D341Med (cell line): ENCODE data around the gene FAM162A.

Experiments
- DNase-seq: peaks from one replicate; pipeline ENCODE4 v3.0.0; 2012; ENCODE audit warnings: low spot score

FAM162A gene

GRCh38 chr3:122387709-122388108 lies 3.7 kb downstream of the FAM162A start:
- DNase-seq, result no peak

DNA sequence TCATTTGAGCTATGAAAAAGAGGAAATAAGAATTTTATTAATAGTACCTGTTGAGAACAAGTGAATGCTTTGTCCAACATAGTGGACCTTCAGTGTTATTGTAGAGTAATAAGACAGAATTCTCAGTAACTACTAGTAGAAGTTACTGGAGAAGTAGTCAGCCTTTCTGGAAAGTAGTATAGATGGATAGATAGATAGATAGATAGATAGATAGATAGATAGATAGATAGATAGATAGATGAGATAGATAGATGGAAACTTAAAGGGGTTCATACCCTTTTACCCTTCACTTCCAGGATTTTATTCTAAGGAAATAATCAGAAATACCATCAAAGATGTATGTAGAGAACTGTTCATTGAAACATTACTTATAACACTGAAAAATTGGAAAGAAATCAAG lies 5.2 kb downstream of the FAM162A start:
- DNase-seq, result no peak

- DNase-seq, result no peak
These were observed 5.9 kb downstream of the FAM162A start for GRCh38 chr3:122389892-122390291.

- DNase-seq, result no peak
These were observed 6.7 kb downstream of the FAM162A start for GRCh38 chr3:122390665-122391064.

DNA sequence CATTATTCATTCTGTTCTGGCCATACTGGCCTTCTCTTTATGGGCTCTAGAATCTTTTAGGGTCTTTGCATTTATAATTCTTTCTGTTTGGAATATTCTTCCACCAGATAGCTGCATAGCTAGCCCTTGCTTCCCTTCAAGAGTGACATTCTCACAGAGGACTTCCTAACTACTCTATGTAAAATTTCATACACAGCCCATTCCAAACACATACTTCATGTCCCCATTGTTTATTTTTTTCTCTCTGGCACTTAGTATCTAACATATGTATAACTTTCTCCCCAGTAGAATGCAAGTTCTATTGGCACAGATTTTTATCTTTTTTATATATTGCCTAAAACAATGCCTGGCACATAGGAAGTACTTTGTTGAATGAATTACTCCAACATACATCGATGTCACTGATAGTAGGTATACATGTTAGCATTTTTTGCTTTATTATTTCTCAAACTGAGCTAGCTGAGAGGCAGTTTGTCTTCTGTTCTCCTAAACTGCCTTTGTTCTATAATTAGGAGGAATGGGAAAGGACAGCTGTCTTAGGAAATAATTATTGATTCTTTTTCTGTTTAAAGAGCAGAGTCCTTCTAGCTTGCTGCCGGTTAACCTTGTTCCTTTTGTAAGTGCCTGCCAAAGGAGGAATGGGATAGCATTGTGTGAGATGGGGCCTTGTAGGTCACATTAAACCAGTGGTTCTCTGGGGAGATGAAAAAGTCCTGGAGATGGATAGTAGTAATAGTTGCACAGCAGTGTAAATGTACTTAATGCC lies 7.9 kb downstream of the FAM162A start:
- DNase-seq, result no peak

DNA sequence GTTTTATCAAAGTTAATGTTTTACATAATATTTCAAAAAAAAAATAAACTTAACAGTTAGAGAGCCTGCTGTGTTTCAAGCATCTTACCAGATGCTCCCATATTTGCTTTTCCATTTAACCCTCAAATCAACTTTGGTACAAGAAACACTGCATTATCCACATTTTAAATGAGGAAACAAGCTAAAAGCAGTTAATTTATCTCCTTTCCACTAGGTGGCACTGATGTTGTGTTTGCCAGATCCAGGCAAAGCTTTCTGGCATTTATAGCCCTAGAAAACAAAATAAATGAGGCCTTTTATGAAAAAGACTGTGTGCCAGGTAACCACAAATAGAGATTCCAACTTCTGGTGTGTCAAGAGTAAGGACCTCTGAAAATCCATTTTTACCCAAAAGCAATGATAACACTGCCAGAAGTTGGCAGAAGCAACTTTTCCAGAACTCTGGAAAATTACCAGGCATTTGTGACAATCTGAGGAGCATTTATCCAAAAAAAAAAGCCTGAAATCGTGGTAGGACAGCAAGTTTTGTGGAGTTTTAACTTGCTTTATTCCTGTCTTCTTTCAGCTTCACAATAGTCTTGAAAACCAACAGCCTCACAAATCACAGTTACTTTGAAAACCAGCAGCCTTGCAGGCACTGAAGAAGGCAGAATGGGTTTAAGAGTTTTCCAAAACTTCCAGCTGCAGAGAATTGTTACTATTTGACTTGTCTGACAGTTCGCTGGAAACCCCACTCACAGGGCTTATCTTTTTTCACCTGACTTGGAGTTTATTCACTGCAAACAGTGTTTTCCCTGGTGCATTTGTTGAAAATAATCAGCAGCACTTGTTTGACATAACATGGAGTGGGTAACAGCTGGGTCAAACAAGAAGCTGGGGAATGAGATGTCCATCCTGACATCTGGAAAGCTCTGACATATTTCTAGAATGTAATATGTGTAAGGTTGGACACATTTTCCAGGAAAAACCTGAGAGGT lies 9.2 kb downstream of the FAM162A start:
- peak; percentile 40 for DNase-seq

DNA sequence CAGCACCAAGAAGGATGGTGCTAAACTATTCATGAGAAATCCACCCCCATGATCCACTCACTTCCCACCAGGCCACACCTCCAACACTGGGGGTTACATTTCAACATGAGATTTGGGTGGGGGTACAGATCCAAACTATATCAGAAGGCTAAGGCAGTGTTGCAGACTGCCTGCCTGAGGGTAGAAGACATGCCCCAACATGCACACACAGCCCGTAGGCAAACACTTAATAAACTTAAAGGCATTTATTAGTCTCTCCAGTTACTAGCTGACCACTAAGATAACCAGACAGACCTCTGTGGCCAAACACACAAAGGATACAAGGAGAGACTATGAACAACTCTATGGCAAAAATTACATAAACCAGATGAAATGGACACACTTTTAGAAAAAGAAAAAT lies 10.2 kb downstream of the FAM162A start:
- DNase-seq, result no peak

GRCh38 chr3:122395582-122395981 lies 11.6 kb downstream of the FAM162A start:
- DNase-seq, result no peak

DNA sequence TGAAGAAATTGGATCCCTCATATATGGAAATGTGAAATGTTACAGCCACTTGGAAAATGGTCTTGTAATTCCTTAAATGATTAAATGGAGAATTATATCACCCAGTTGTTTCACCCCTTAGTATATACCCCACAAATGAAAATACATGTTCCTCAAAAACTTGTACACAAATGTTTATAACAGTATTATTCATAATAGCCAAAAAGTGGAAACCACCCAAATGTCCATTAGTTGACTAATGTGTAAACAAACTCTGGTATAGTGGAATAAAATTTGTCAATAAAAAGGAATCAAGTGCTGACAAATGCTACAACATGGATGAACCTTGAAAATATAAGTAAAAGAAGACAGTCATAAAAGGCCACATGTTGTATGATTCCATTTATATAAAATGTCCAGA lies 12.5 kb downstream of the FAM162A start:
- DNase-seq, result no peak

DNA sequence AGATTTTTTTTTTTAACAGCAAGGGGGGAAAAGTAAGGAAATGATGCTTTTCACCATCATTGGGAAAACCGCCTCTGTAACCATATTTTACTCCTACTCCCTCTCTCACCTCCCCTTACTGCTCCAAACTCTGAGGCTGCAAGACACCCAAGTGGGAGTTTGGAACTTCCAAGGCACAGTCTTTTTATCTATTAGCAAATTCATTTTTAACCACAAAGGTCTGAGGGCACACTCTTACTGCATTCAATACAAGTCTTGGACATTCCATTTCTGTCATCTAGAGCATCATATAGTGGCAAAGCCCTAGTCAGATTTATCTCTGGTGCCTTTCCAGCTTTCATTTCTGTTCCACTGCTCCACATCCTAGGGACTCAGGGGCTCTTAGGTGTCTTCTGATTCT lies 13.2 kb downstream of the FAM162A start:
- no peak for DNase-seq

GRCh38 chr3:122398920-122399319 lies 14.9 kb downstream of the FAM162A start:
- DNase-seq, result no peak

DNA sequence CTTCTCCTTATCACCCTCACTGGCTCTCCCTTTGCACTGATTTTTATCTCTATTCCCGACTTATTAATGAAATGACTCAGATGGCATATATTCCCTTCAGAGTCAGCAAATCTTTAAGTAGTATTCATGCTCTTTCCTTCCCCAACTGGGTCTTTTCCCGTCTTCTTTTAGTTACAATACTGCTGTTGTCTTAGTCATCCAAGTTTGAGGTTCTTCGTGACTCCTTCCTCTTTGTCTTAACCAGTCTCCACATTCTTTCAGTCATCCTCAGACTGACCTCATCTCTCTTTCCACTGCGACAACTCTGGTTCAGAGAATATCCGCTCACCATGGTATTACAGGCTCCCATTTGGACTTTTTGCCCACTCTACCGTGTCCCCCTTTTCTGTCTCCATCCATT lies 19.5 kb downstream of the FAM162A start:
- no peak for DNase-seq

DNA sequence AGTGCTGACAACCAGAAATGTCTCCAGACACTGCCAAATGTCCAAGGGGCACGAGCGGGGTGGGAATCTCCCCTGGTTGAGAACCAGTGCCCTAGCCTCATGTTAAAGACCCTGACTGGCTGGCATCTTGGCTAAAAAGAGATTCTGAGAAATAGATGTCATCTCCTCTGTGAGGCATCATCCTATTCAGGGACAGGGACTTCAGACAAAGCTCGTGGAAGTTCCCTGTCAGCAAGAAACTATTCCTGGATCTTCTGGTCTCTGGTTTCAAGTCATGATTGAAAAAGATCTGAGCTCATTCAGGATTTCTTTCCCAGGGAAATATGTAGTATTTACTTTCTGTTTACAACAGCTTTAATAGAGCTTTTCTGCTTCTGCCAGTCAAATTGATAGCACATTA lies 21.0 kb downstream of the FAM162A start:
- no peak for DNase-seq

DNA sequence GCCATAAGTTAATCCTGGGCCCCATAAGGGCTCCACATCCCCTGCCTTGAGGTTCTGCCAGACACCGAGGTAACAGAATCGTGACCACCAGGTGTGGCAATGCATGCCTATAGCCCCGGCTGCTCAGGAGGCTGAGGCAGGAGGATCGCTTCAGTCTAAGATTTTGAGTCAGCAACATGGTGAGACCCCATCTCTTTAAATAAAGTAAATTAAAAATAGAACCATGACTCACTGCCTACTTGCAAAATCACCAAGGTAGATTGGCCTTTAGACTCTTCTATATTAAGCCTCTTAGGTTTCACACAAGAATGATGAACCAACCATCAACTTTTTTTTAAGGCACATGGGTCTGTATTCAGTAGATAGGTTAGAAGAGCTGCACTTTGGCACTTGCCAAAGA lies 22.2 kb downstream of the FAM162A start:
- DNase-seq, result no peak

- no peak for DNase-seq
These were observed 24.0 kb downstream of the FAM162A start for GRCh38 chr3:122407946-122408345.

DNA sequence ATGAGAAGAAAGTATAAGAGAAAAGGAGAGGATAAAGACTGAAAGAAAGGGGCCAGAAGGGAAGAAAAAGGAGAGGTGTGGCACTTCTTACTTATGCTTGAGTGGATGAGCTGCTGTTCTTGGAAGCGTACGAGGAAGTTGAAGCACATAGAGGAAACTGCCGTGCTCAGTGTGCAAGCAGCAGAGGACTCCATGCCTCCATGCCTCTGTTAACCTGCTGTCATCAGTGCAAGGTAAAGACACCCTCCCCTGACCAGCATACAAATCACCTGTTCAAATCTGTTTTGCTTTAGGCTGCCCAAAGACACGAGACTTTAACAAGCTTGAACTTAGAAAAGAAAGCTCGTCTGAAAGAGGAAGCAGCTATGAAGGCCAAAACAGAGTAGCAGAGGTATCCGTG lies 25.5 kb downstream of the FAM162A start:
- DNase-seq, result no peak

- DNase-seq, result no peak
These were observed 26.1 kb downstream of the FAM162A start for GRCh38 chr3:122410111-122410510.

GRCh38 chr3:122410639-122411038 lies 26.7 kb downstream of the FAM162A start:
- DNase-seq, result no peak

GRCh38 chr3:122414391-122414790 lies 30.4 kb downstream of the FAM162A start:
- no peak for DNase-seq

DNA sequence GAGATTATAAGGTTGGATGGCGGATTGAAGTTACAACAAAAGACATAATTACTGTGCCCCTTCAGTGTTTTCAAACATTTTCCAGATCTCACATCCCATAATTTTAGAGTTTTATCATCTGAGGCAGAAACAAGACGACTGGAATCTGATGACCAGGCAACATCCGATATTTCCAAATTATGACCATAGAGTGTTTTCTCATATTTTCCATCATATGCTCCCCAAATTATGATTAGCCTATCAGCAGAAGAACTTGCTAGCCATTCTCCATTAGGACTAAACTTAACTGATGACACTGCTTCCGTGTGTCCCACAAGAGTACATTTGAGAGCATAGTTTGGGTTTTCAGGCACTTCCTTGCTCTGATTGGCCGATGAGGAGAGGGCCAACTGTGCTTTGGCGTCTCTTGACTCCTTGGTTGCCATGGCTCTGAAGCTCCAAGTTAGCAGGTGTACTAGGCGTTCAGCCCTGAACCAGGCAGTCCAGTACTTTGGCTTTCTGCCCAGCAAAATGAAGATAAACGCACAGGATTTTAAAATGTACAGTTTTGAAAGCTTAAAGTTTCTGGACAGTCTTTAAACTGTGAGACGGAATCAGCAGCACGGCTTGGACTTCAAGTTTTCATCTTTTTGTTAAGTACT lies 31.2 kb downstream of the FAM162A start:
- DNase-seq, result peak; percentile 70

DNA sequence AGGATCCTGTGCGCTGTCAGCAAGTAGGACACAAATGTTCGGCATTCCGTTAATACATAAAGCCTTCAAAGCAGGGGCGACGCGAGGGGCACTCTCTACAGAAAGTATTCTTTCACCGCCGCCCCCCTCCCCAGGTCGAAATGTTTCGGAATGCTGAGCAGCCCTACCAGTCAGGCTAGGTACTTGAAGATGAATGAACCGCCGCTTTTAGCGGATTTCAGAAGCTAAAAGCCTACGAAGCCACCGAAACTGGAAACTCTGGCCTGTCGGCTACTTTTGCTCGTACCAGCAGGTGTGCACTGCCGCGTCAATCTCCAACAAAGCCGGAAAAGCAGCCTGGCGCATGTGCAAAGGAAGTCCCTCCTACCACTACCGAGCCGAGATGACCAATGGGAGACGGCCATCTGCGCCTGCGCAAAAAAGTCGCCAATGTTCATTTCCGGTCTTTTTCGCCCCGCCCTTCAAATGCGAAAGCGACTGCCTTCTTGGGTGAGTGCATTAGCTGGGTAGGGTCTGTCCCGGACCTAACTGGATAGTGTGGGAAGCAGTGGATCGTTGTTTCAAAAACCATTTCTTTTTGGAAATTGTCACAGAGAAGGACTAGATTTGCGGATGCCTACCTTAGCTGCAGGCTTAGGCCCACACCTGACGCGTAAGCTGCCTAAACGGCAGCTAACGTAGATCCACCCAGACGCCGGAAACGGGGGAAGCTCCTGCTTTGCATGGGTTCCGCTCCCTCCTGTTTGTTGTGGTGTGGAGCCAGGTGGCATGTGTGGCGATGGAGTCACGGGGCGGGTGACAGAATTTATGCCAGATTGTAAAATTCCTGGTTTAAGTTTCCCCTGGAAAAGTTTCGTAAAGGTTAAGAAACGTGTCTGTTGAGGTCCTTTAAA lies 32.0 kb downstream of the FAM162A start, which contains the start of gene WDR5B:
Gene WDR5B, minus strand, starts transcription at position 301 of the 893 bp plus-strand sequence. CDS start 534 bp downstream, outside the sequence.
- peak; percentile 96 for DNase-seq
